ENCODE results near the gene MGRN1. TPM values are rescaled to one million over a fixed set of nuclear protein-coding genes. Genes with fewer than 3 reads are reported as not detected.

MGRN1 gene
- total and polyA plus RNA-seq, 2 of the 13 experiments (the other 11 are each of a cell fraction or from before 2014, with no cell fraction given): 11.9 to 12.6 TPM

- TF ChIP-seq MZF1 (CRISPR knock-in tag; IDR thresholded peaks at IDR 0.05; ENCODE audit: borderline replicate concordance) (no peak), ARHGAP35 (CRISPR knock-in tag; IDR thresholded peaks at IDR 0.05; ENCODE audit: borderline replicate concordance) (no peak), ZNF850 (CRISPR knock-in tag; conservative IDR thresholded peaks at IDR 0.05) (no peak), ZNF614 (CRISPR knock-in tag; IDR thresholded peaks at IDR 0.05; ENCODE audit: borderline replicate concordance) (no peak), MEF2D (CRISPR knock-in tag; IDR thresholded peaks at IDR 0.05) (no peak), MYPOP (CRISPR knock-in tag; IDR thresholded peaks at IDR 0.05) (no peak), ZBTB7B (CRISPR knock-in tag; IDR thresholded peaks at IDR 0.05) (no peak), DRAP1 (CRISPR knock-in tag; IDR thresholded peaks at IDR 0.05) (no peak), ZNF547 (CRISPR knock-in tag; IDR thresholded peaks at IDR 0.05) (no peak)
These were observed 105.2 kb downstream of the MGRN1 start (continued) for GRCh38 chr16:4729876-4730275.

- Histone ChIP-seq H3K4me1 (ENCODE audit: insufficient read depth, low read length) (peaks cover 20% of the 10 kb centered on the region), H4K20me1 (ENCODE audit: insufficient read depth, low read length) (no peaks in the 10 kb centered on the region), H3K79me2 (ENCODE audit: insufficient read depth, low read length) (peaks cover 21% of the 10 kb centered on the region), H3K27me3 (ENCODE audit: control insufficient read depth in 1 of 2, insufficient read depth in 2 of 2, low read length in 2 of 2) (no peaks in the 10 kb centered on the region; a peak in 2 of 5 replicates), H3K9me3 (ENCODE audit: low read length) (no peaks in the 10 kb centered on the region), H3K36me3 (replicated peaks in 1 of 2; ENCODE audit: control insufficient read depth in 1 of 2, insufficient read depth in 2 of 2, low read length in 2 of 2) (peaks cover 4 to 10% of the 10 kb centered on the region in 2 experiments; a peak in 3 of 5 replicates), H3K9ac (ENCODE audit: insufficient read depth, low read depth, low read length) (peak overlapping the region; percentile 95), H2AFZ (ENCODE audit: low read length) (no peak overlapping the region), H3K4me2 (ENCODE audit: low read depth, low read length) (peak overlapping the region; percentile 81), H3K4me3 (replicated peaks in 1 of 3; ENCODE audit: insufficient read depth in 1 of 3, low read depth in 2 of 3, low read length in 3 of 3) (peak overlapping the region; percentile 98 to 100 (median 100)), H3K27ac (ENCODE audit: extremely low read length, insufficient read depth, low read length) (peak overlapping the region; percentile 80)
- CTCF ChIA-PET (ENCODE audit: low intra/inter-chr PET ratio, low total read pairs): interaction anchor here (0.6 kb wide), 1 partner anchor 81 kb away, joined by 3 read pairs; no protein-coding TSS in a partner anchor
- FAIRE-seq (no peak), DNase-seq (ENCODE audit: low spot score) (no peak), ATAC-seq (no peak)
- 22% methylated on average over 17 of the region's 17 CpGs for WGBS (ENCODE audit: low lambda C conversion rate)
- BruUV-seq (replicated peaks): no TSS peak
- peak; percentile 69; the same call in 1 of the 2 replicates for TF ChIP-seq ZBTB38 (CRISPR knock-in tag; IDR thresholded peaks at IDR 0.05)
- no peak for TF ChIP-seq ZNF879 (CRISPR knock-in tag; IDR thresholded peaks at IDR 0.05)
- POLR2A ChIA-PET: interaction anchor here (0.9 to 3.1 kb wide), 4 partner anchors 23 to 225 kb away, joined by 3 to 40 read pairs (median 10); partner anchors contain the start of genes SEC14L5 and ZNF500
- in situ Hi-C loops (cut with HindIII; ENCODE audit: extremely low pct_ligation_motif_present, low pct_unique_long_range_greater_than_20kb) (no loop called here), intact Hi-C loops (cut with micrococcal nuclease; ENCODE audit: unreplicated experiment) (loop anchor here (5.0 kb wide), 1 partner anchor 69 kb away; the partner anchor contains the start of gene ROGDI)
These were observed 108.7 kb downstream of the MGRN1 start for GRCh38 chr16:4733211-4733742.

Measured in HepG2 (cell line).